ENCODE data around the gene PRR23E.

PRR23E gene, protein sequence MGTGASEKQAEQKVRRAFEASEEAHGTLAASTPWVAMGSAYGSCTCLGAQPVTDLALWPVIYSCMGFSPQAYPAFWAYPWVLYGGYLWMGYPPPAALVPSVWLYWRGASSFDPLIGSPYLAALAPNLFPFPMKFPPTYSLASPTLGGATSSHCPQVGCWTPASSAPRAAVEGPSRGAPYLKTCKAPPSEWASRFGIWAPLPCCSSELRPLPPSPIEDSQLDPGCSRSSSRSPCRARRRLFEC

DNA sequence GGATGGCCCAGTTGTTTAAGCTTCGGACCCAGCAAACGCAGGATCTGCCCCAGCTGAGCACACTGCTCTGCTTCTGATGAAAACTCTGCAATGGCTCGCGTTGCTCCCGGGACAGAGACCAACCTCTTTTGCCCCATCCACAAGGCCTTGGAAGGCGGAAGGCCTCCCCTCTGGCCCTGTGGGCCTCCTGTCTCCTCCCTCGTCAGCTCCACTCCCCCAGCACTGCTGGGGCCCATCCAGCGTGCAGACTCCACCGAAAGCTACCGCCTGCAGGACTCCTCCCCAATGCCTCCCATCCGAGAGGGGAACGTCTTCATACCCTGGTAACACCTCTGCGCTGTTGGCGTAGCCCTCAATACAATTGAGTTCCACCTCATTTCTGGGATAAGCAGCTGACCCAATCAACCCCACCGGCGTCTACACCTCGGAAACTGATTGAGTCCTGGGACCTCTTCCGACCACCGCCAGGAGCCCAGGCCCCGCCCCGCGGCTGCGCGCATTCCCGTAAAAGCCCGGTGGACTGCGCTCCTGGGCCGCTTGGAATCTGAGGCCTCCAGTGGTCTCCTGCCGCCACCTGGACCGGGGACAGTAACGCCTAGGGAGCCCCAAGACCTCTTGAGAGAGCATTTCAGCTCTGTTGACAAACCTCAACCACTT, at the start of gene PRR23E:
Gene PRR23E, plus strand, starts transcription at position 556 of the 657 bp plus-strand sequence. CDS start 3,555 bp downstream, outside the sequence.
- H3K9me3 ChIP-seq (ENCODE audit: control insufficient read depth in 1 of 2, low read length in 2 of 2) = peaks cover 10 to 12% of the 10 kb centered on the region in 2 donors
- H3K27ac ChIP-seq (ENCODE audit: low read length) = no peak within 1 kb of the TSS
- H3K4me3 ChIP-seq (ENCODE audit: low read depth in 1 of 2, low read length in 2 of 2) = no peak within 1 kb of the TSS
- H3K27me3 ChIP-seq (ENCODE audit: low read depth, low read length) = no peaks in the 10 kb centered on the region
- no peaks in the 10 kb centered on the region for H3K4me1 ChIP-seq (ENCODE audit: control insufficient read depth in 1 of 2, insufficient read depth in 2 of 2, low read length in 2 of 2)
- H3K36me3 ChIP-seq (ENCODE audit: control insufficient read depth in 1 of 2, insufficient read depth in 2 of 2, low read length in 2 of 2) = no peaks in the 10 kb centered on the region

DNA sequence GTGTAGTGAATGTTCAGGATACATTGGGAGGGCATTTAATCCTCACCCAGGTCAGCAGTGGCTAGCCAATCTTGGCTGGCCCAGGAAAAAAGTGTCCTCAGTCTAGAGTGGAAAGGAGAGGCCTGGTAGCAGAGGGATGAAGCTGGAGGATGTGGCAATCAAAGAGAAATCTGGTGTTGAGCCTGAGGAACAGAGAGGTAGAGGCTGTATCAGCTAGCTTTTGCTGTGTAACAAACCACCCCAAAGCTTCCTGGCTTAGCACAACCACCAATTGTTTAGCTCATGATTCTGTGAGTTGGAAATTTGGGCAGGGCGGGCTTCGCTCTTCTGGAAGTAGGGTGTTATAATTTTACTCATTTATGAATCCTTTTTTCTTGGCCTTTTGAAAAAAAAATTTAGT, 49.8 kb upstream of the PRR23E start:
- no peaks in the 10 kb centered on the region for H3K27me3 ChIP-seq (ENCODE audit: low read depth, low read length)
- no peak overlapping the region for H3K4me3 ChIP-seq (ENCODE audit: low read depth in 1 of 2, low read length in 2 of 2)
- H3K9me3 ChIP-seq (ENCODE audit: control insufficient read depth in 1 of 2, low read length in 2 of 2) = no peaks in the 10 kb centered on the region
- no peak overlapping the region for H3K27ac ChIP-seq (ENCODE audit: low read length)
- H3K4me1 ChIP-seq (ENCODE audit: control insufficient read depth in 1 of 2, insufficient read depth in 2 of 2, low read length in 2 of 2) = no peaks in the 10 kb centered on the region
- H3K36me3 ChIP-seq (ENCODE audit: control insufficient read depth in 1 of 2, insufficient read depth in 2 of 2, low read length in 2 of 2) = no peaks in the 10 kb centered on the region

- Histone ChIP-seq H3K9me3 (ENCODE audit: control insufficient read depth in 1 of 2, low read length in 2 of 2) (no peaks in the 10 kb centered on the region), H3K4me1 (ENCODE audit: control insufficient read depth in 1 of 2, insufficient read depth in 2 of 2, low read length in 2 of 2) (no peaks in the 10 kb centered on the region), H3K4me3 (ENCODE audit: low read depth in 1 of 2, low read length in 2 of 2) (no peak overlapping the region), H3K36me3 (ENCODE audit: control insufficient read depth in 1 of 2, insufficient read depth in 2 of 2, low read length in 2 of 2) (no peaks in the 10 kb centered on the region), H3K27me3 (ENCODE audit: low read depth, low read length) (no peaks in the 10 kb centered on the region), H3K27ac (ENCODE audit: low read length) (no peak overlapping the region)
Observed at GRCh38 chr3:127144631-127145030, 48.3 kb upstream of the PRR23E start.

DNA sequence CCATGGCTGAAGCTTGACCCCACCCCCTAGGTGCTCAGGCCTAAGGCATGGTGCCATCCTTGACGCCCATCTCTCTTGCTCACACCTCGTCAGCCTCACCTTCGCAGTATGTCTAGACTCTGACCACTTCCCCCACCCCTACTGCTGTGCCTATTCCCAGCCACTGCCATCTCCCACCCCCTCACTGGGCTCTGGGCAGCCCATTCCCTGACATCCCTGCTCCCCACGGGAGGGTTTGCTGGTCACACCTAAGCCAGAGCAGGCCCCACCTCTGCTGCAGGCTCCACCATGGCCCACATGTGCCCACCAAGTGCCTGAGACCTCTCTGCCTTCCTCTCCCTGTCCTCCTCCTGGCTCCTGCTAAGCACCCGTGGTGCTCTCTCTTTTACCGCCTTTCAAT, 47.7 kb upstream of the PRR23E start:
- no peak overlapping the region for H3K4me3 ChIP-seq (ENCODE audit: low read depth in 1 of 2, low read length in 2 of 2)
- no peaks in the 10 kb centered on the region for H3K4me1 ChIP-seq (ENCODE audit: control insufficient read depth in 1 of 2, insufficient read depth in 2 of 2, low read length in 2 of 2)
- H3K36me3 ChIP-seq (ENCODE audit: control insufficient read depth in 1 of 2, insufficient read depth in 2 of 2, low read length in 2 of 2) = no peaks in the 10 kb centered on the region
- H3K27me3 ChIP-seq (ENCODE audit: low read depth, low read length) = no peaks in the 10 kb centered on the region
- no peaks in the 10 kb centered on the region for H3K9me3 ChIP-seq (ENCODE audit: control insufficient read depth in 1 of 2, low read length in 2 of 2)
- no peak overlapping the region for H3K27ac ChIP-seq (ENCODE audit: low read length)

DNA sequence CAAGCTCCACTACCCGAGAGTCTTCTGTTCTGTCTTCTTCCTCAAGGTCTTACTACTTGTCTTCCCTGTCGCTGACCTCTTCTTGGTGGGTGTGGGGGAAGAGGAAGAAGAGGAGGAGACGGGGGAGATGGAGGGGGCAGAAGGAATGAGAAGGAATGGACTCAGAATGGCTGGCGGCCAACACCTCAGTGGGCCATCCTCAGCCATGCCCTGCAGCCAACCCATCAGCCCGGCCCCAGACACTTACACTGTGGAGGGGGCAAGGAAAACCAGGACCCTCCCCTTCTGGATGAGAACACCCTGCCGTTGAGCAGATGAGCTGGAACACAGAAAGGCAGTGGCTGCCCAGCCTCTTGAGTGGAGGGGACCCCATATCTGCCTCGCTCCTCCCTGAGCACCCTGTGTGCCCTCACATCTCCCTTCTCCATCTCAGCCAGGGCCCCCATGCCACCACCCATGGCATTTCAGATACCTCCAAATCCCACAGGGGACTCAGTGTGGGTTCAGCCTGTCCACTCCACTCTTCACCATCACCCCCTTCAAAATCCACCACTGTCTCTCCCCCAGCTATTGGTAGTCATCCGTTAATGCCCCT, 45.5 kb upstream of the PRR23E start:
- no peaks in the 10 kb centered on the region for H3K27me3 ChIP-seq (ENCODE audit: low read depth, low read length)
- H3K36me3 ChIP-seq (ENCODE audit: control insufficient read depth in 1 of 2, insufficient read depth in 2 of 2, low read length in 2 of 2) = no peaks in the 10 kb centered on the region

DNA sequence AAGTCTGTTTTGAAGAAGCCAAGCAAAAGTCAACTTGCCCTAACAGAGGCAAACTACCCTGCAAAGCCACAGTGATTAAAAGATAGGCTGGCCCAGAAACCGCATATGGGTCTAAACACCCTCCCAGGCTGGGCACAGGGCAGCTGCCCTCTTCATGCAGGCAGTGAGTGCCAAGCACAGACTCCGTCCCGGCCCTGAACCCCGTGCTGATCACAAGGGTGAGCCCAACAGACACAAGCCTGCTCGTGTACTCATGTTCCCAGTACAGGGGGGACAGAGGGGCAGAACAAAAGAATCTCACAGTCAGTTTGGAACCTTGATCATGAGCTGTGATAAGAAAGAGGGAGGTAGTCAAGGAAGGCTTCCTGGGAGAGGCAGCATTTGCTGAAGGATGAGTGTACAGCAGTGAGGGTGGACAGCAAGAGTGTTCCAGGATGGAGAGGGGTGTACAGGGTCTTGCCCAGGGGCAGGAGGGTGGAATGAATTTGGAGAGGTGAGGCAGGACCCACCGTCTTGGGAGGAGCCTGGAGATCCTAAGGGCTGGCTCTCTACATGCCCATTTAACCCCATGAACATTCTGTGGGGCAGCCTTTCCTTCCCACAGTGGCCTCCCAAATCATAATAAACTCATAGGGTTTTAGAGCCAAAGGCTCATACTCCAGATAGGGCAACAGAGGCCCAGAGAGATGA, 43.2 kb upstream of the PRR23E start:
- Histone ChIP-seq H3K36me3 (ENCODE audit: control insufficient read depth in 1 of 2, insufficient read depth in 2 of 2, low read length in 2 of 2) (no peaks in the 10 kb centered on the region), H3K27ac (ENCODE audit: low read length) (no peak overlapping the region), H3K9me3 (ENCODE audit: control insufficient read depth in 1 of 2, low read length in 2 of 2) (no peaks in the 10 kb centered on the region), H3K4me3 (ENCODE audit: low read depth in 1 of 2, low read length in 2 of 2) (no peak overlapping the region), H3K27me3 (ENCODE audit: low read depth, low read length) (no peaks in the 10 kb centered on the region), H3K4me1 (ENCODE audit: control insufficient read depth in 1 of 2, insufficient read depth in 2 of 2, low read length in 2 of 2) (no peaks in the 10 kb centered on the region)

More for the DNA sequence above, 45.5 kb upstream of the PRR23E start:
- Histone ChIP-seq H3K4me1 (ENCODE audit: control insufficient read depth in 1 of 2, insufficient read depth in 2 of 2, low read length in 2 of 2) (no peaks in the 10 kb centered on the region), H3K4me3 (ENCODE audit: low read depth in 1 of 2, low read length in 2 of 2) (no peak overlapping the region), H3K9me3 (ENCODE audit: control insufficient read depth in 1 of 2, low read length in 2 of 2) (no peaks in the 10 kb centered on the region), H3K27ac (ENCODE audit: low read length) (no peak overlapping the region)

DNA sequence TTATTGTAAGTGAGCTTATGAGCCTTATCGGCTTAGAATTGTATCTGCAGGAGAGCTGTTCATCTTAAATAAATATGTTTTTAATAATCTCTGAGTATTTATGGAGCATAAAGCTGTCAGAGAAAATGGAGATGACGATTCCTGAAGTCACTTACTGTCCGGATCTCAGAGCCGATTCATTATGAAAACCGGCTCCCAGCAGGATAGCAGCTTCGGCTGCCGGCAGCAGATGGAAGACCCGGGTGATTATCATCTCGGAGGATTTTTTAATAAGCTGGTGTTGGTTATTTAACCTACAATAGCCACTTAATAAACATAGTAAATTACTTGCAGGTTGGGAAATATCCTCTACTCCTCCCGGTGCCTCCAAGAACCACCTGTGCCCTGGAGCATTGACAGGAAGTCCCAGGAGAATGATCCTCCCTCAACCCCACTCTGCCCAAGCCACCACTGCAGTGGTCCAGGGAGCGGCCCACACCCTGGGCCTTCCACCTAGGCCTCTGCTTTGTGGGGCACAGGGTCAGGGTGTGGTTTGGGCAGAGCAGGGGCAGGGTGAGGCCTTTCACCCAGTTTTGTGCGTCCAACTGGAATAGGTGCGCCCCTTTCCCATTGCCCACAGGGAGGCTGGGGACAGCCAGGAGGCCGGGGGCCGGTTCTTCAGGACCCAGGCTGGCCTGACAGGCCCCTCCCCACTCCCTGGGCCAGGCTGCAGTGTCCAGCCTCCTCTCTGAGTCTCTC, 42.2 kb upstream of the PRR23E start:
- Histone ChIP-seq H3K36me3 (ENCODE audit: control insufficient read depth in 1 of 2, insufficient read depth in 2 of 2, low read length in 2 of 2) (no peaks in the 10 kb centered on the region), H3K27ac (ENCODE audit: low read length) (no peak overlapping the region), H3K4me1 (ENCODE audit: control insufficient read depth in 1 of 2, insufficient read depth in 2 of 2, low read length in 2 of 2) (no peaks in the 10 kb centered on the region), H3K4me3 (ENCODE audit: low read depth in 1 of 2, low read length in 2 of 2) (no peak overlapping the region), H3K27me3 (ENCODE audit: low read depth, low read length) (no peaks in the 10 kb centered on the region), H3K9me3 (ENCODE audit: control insufficient read depth in 1 of 2, low read length in 2 of 2) (no peaks in the 10 kb centered on the region)

DNA sequence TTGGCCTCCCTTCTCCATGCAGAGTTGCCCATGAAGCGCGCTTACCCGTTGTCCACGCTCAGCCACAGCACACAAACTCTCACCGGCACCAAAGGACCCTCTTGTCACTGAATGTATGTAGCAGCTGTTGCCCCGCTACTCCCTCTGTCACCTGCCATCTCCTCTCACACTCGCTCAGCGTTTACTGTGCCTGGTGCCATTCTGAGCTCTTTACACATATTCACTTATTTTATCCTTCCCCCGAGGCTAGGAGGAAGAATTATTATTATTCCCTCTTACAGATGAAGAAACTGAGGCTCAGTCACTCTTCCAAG, 41.7 kb upstream of the PRR23E start:
- H3K4me3 ChIP-seq (ENCODE audit: low read depth in 1 of 2, low read length in 2 of 2) = no peak overlapping the region
- no peaks in the 10 kb centered on the region for H3K4me1 ChIP-seq (ENCODE audit: control insufficient read depth in 1 of 2, insufficient read depth in 2 of 2, low read length in 2 of 2)
- no peaks in the 10 kb centered on the region for H3K36me3 ChIP-seq (ENCODE audit: control insufficient read depth in 1 of 2, insufficient read depth in 2 of 2, low read length in 2 of 2)
- no peak overlapping the region for H3K27ac ChIP-seq (ENCODE audit: low read length)
- H3K27me3 ChIP-seq (ENCODE audit: low read depth, low read length) = no peaks in the 10 kb centered on the region
- no peaks in the 10 kb centered on the region for H3K9me3 ChIP-seq (ENCODE audit: control insufficient read depth in 1 of 2, low read length in 2 of 2)

- H3K36me3 ChIP-seq (ENCODE audit: control insufficient read depth in 1 of 2, insufficient read depth in 2 of 2, low read length in 2 of 2) = no peaks in the 10 kb centered on the region
- no peaks in the 10 kb centered on the region for H3K9me3 ChIP-seq (ENCODE audit: control insufficient read depth in 1 of 2, low read length in 2 of 2)
- H3K27ac ChIP-seq (ENCODE audit: low read length) = no peak overlapping the region
- H3K27me3 ChIP-seq (ENCODE audit: low read depth, low read length) = peaks cover 6% of the 10 kb centered on the region
- H3K4me3 ChIP-seq (ENCODE audit: low read depth in 1 of 2, low read length in 2 of 2) = no peak overlapping the region
- no peaks in the 10 kb centered on the region for H3K4me1 ChIP-seq (ENCODE audit: control insufficient read depth in 1 of 2, insufficient read depth in 2 of 2, low read length in 2 of 2)
Observed at GRCh38 chr3:127151992-127152650, 40.8 kb upstream of the PRR23E start.

GRCh38 chr3:127152684-127153505, 40.0 kb upstream of the PRR23E start:
- H3K36me3 ChIP-seq (ENCODE audit: control insufficient read depth in 1 of 2, insufficient read depth in 2 of 2, low read length in 2 of 2) = no peaks in the 10 kb centered on the region
- H3K4me3 ChIP-seq (ENCODE audit: low read depth in 1 of 2, low read length in 2 of 2) = no peak overlapping the region
- H3K27me3 ChIP-seq (ENCODE audit: low read depth, low read length) = peaks cover 6% of the 10 kb centered on the region
- no peaks in the 10 kb centered on the region for H3K9me3 ChIP-seq (ENCODE audit: control insufficient read depth in 1 of 2, low read length in 2 of 2)
- no peaks in the 10 kb centered on the region for H3K4me1 ChIP-seq (ENCODE audit: control insufficient read depth in 1 of 2, insufficient read depth in 2 of 2, low read length in 2 of 2)
- H3K27ac ChIP-seq (ENCODE audit: low read length) = no peak overlapping the region
